K562 (cell line): Measurements from ENCODE around the gene HHATL. TPM values are rescaled to one million over a fixed set of nuclear protein-coding genes. Genes with fewer than 3 reads are reported as not detected.

Experiments
- ATAC-seq: fragments of 200-7000 bp; cut with Tn5 transposase; 3 replicates; pipeline ENCODE4 v1.9.1; 2020; ENCODE audit warnings: moderate library complexity
- BruUV-seq: library from RNA; stranded (reverse); fragments of 400-500 nt; replicated peaks from 2 replicates; lab custom pipeline; 2021; lab: Mats Ljungman, UMichigan
- CTCF ChIA-PET: fragments of 300-600 bp; formaldehyde crosslinking; extraction: SDS; loops from one replicate; lab custom pipeline; 2021; ENCODE audit warnings: low intra/inter-chr PET ratio; lab: Yijun Ruan, JAX
- POLR2A ChIA-PET: fragments of 300-600, 350-650 bp; sonication (Branson Sonifier 250); formaldehyde crosslinking; extraction: SDS; loops from one replicate; lab custom pipeline; 2021; ENCODE audit warnings: antibody characterized with exemption, inconsistent platforms; lab: Yijun Ruan, JAX
- DNase-seq, 4 experiments: peaks; one replicate each; pipeline versions ENCODE4 v3.0.0 to v3.0.0-alpha.2; 2011 to 2018; ENCODE audit warnings: low spot score in 3 of 4, mixed read lengths in 3 of 4; ENCODE audit errors: extremely low read depth in 1 of 4
- FAIRE-seq: peaks from 2 replicates; lab custom pipeline; 2011; peaks lifted over from hg19 to GRCh38; lab: Jason Lieb, UNC
- H2AFZ ChIP-seq: 2 replicates; pipeline ENCODE4 v1.6.0; 2011; ENCODE audit warnings: low read depth, low read length, control low read depth, inconsistent platforms
- H3K27ac ChIP-seq: fragments of 200-600 bp; 3 replicates; pipeline ENCODE4 v1.8.0; 2011; ENCODE audit warnings: low read depth, mild to moderate bottlenecking, control low read depth, inconsistent platforms, low read length, moderate library complexity, mixed read lengths; ENCODE audit errors: extremely low read depth
- H3K27me3 ChIP-seq, 2 experiments: fragments of 300-600 bp in 1 of 2; 2 replicates in 1 of 2; 3 replicates in 1 of 2; pipeline versions ENCODE4 v1.6.0 to v1.8.0; 2011; ENCODE audit warnings: inconsistent platforms in 2 of 2, low read length in 2 of 2, mild to moderate bottlenecking in 1 of 2, mixed read lengths in 1 of 2, moderate library complexity in 1 of 2; ENCODE audit not compliant: control insufficient read depth in 2 of 2, insufficient read depth in 2 of 2
- H3K36me3 ChIP-seq: fragments of 300-600 bp; 3 replicates; pipeline ENCODE4 v1.8.0; 2011; ENCODE audit warnings: mild to moderate bottlenecking, low read length, inconsistent platforms; ENCODE audit not compliant: control insufficient read depth, insufficient read depth
- H3K4me1 ChIP-seq, 2 experiments: fragments of 200-600 bp in 1 of 2; replicated peaks in 1 of 2; 2 replicates in 1 of 2; 3 replicates in 1 of 2; pipeline versions ENCODE4 v1.5.1 to v1.8.0; 2011; ENCODE audit warnings: inconsistent platforms in 2 of 2, low read length in 2 of 2, mild to moderate bottlenecking in 1 of 2, mixed read lengths in 1 of 2, moderate library complexity in 1 of 2; ENCODE audit not compliant: control insufficient read depth in 2 of 2, insufficient read depth in 2 of 2
- H3K4me2 ChIP-seq: 2 replicates; pipeline ENCODE4 v1.6.1; 2011; ENCODE audit warnings: low read length, control low read depth, inconsistent platforms, mixed read lengths; ENCODE audit not compliant: insufficient read depth
- H3K4me3 ChIP-seq: fragments of 200-600 bp; sonication (generic), shearing (Covaris generic); 2 replicates; pipeline ENCODE4 v1.5.1; 2016; ENCODE audit warnings: control low read depth, inconsistent platforms
- H3K79me2 ChIP-seq: fragments of 200-600 bp; 3 replicates; pipeline ENCODE4 v1.8.0; 2011; ENCODE audit warnings: low read length, inconsistent platforms; ENCODE audit not compliant: control insufficient read depth, insufficient read depth
- H3K9ac ChIP-seq, 2 experiments: 2 replicates each; pipeline versions ENCODE4 v1.6.0 to v1.6.1; 2011; ENCODE audit warnings: low read depth in 2 of 2, low read length in 2 of 2, control low read depth in 1 of 2, inconsistent platforms in 1 of 2, mild to moderate bottlenecking in 1 of 2, mixed read lengths in 1 of 2; ENCODE audit not compliant: insufficient read depth in 1 of 2
- H3K9me1 ChIP-seq: one replicate; pipeline ENCODE4 v1.6.0; 2011; ENCODE audit warnings: inconsistent platforms, mild to moderate bottlenecking, low read length, moderate library complexity; ENCODE audit not compliant: control insufficient read depth, insufficient read depth
- H3K9me3 ChIP-seq: replicated peaks from 2 replicates; pipeline ENCODE4 v1.5.1; 2011; ENCODE audit warnings: low read depth, low read length, inconsistent platforms; ENCODE audit not compliant: control insufficient read depth, insufficient read depth
- H4K20me1 ChIP-seq: replicated peaks from 2 replicates; pipeline ENCODE4 v1.6.1; 2011; ENCODE audit warnings: low read length, inconsistent platforms, mixed read lengths; ENCODE audit not compliant: control insufficient read depth, insufficient read depth
- FIP1L1 ChIP-seq: fragments of 200-400 bp; formaldehyde crosslinking; IDR thresholded peaks from 2 replicates; pipeline ENCODE4 v1.6.1; 2018; ENCODE audit warnings: mild to moderate bottlenecking, low read depth, low read length; ENCODE audit not compliant: poor library complexity, severe bottlenecking
- HMG20B ChIP-seq: fragments of 250-450 bp; sonication (Bioruptor Pico); IDR thresholded peaks from 2 replicates; pipeline ENCODE4 v1.5.0; 2021; ENCODE audit warnings: mild to moderate bottlenecking
- MNT ChIP-seq, 2 experiments: fragments of 450-650 bp; conservative IDR thresholded peaks; 2 replicates each; pipeline ENCODE4 v1.6.1; 2017; ENCODE audit warnings: mild to moderate bottlenecking in 2 of 2, moderate library complexity in 2 of 2
- TGIF2 ChIP-seq: sonication (generic); formaldehyde crosslinking; IDR thresholded peaks from 2 replicates; pipeline ENCODE4 v1.8.1; 2022; ENCODE audit warnings: mild to moderate bottlenecking, missing genetic modification reagents, moderate library complexity
- ZNF197 ChIP-seq: fragments of 200-800 bp; sonication (Bioruptor generic); IDR thresholded peaks from 2 replicates; pipeline ENCODE4 v1.6.1; 2016; ENCODE audit warnings: low read depth, missing genetic modification characterization, missing compliant biosample characterization
- ZNF24 ChIP-seq: fragments of 450-650 bp; IDR thresholded peaks from 2 replicates; pipeline ENCODE4 v1.6.1; 2016
- WGBS: fragments of 100-300 bp; shearing (Covaris generic); methylation state at CpG from one replicate; pipeline ENCODE4 v1.1.6; 2016; ENCODE audit warnings: low coverage, mixed read lengths; ENCODE audit not compliant: insufficient coverage; ENCODE audit errors: missing lambda C conversion rate; 5-methylcytosine and 5-hydroxymethylcytosine counted together
- in situ Hi-C: fragments of 300-500 bp; cut with MboI; formaldehyde crosslinking; loops from 4 replicates; pipeline ENCODE4 v1.15.0; 2018; ENCODE audit warnings: inconsistent platforms, mixed read lengths
- intact Hi-C: fragments of 100-400 bp; cut with micrococcal nuclease; formaldehyde crosslinking; loops from 2 replicates; pipeline ENCODE4 v1.14.2; 2022
- polyA plus RNA-seq, 8 experiments: library from polyadenylated mRNA; depleted of rRNA in 4 of 8; stranded (reverse) in 5 of 8; unstranded in 3 of 8; fragments of >200 nt; fragmentation: Nextera tagmentation in 2 of 8; fragmentation: Illumina TruSeq in 1 of 8; extraction: Ambion mirVana in 2 of 8; extraction: Trizol in 1 of 8; gene quantifications; 2 replicates each; pipeline versions ENCODE4 v1.2.1 to v1.2.3, GENCODE V29; 2011 to 2014; ENCODE audit warnings: inconsistent platforms in 1 of 8, missing spikeins in 1 of 8
- total RNA-seq, 7 experiments: library from RNA; depleted of rRNA in 6 of 7; stranded (reverse); fragments of >200 nt in 6 of 7; fragmentation: Illumina TruSeq in 2 of 7; extraction: Trizol in 2 of 7; gene quantifications; 2 replicates each; pipeline versions ENCODE4 v1.2.1 to v1.2.3, GENCODE V29; 2011 to 2021; ENCODE audit warnings: low replicate concordance in 1 of 7
- TF ChIP-seq, protein P1 (sequence below): conservative IDR thresholded peaks from 2 replicates; pipeline ENCODE4 v1.6.1; 2011; ENCODE audit warnings: low read depth, mild to moderate bottlenecking, low read length; ENCODE audit not compliant: control insufficient read depth
- TF ChIP-seq, protein P2 (sequence below): fragments of 250-450 bp; sonication (Bioruptor Pico); IDR thresholded peaks from 2 replicates; pipeline ENCODE4 v1.4.0; 2020; ENCODE audit warnings: borderline replicate concordance

HHATL gene
- total and polyA plus RNA-seq, 9 of the 15 experiments (the other 6 are each of a cell fraction or from before 2014, with no cell fraction given) = not detected

- TF ChIP-seq, protein P1, sequence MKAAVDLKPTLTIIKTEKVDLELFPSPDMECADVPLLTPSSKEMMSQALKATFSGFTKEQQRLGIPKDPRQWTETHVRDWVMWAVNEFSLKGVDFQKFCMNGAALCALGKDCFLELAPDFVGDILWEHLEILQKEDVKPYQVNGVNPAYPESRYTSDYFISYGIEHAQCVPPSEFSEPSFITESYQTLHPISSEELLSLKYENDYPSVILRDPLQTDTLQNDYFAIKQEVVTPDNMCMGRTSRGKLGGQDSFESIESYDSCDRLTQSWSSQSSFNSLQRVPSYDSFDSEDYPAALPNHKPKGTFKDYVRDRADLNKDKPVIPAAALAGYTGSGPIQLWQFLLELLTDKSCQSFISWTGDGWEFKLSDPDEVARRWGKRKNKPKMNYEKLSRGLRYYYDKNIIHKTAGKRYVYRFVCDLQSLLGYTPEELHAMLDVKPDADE = no peak
- TF ChIP-seq FIP1L1 (no peak), HMG20B (CRISPR knock-in tag) (no peak), TGIF2 (CRISPR knock-in tag) (no peak)
- TF ChIP-seq, all 486 proteins: peak for 0
Observed at GRCh38 chr3:42730706-42731420, 28.3 kb upstream of the HHATL start (continued).

DNA sequence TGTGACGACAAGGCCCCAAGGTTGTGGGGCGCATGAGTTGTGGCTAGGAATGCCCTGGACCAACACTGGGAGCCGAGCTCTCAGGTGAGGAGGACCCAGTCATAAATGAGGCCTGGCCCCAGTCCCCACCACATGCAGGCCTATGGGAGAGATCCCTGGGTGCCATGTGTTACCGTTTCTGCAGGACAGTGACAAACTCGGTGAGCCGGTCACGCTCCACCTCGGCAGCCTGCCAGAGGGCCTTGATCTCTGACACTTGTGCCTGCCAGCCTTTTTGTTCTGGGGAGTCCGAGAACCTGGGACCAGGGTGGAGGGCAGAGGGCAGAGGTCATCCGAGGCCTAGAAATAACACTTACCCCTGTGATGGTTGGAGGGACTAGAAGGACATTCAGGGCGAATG, 27.7 kb upstream of the HHATL start:
- Histone ChIP-seq H3K9ac (no peak overlapping the region), H3K36me3 (no peaks in the 10 kb centered on the region)
- in situ Hi-C loops = no loop called here
- POLR2A ChIA-PET = interaction anchor here (0.7 to 1.3 kb wide), 2 partner anchors 12 to 43 kb away, joined by 3 to 5 read pairs; no protein-coding TSS in a partner anchor
- no peak for TF ChIP-seq ZNF197 (CRISPR knock-in tag)
- TF ChIP-seq MNT (conservative IDR thresholded peaks at IDR 0.05) = no peak
- TF ChIP-seq ZNF24 = no peak
- TF ChIP-seq, protein P2, sequence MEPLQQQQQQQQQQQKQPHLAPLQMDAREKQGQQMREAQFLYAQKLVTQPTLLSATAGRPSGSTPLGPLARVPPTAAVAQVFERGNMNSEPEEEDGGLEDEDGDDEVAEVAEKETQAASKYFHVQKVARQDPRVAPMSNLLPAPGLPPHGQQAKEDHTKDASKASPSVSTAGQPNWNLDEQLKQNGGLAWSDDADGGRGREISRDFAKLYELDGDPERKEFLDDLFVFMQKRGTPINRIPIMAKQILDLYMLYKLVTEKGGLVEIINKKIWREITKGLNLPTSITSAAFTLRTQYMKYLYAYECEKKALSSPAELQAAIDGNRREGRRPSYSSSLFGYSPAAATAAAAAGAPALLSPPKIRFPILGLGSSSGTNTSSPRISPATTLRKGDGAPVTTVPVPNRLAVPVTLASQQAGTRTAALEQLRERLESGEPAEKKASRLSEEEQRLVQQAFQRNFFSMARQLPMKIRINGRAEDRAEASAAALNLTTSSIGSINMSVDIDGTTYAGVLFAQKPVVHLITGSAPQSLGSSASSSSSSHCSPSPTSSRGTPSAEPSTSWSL (CRISPR knock-in tag) = no peak
- TF ChIP-seq, all 486 proteins: peak for 0
- Histone ChIP-seq H3K27ac (no peak overlapping the region), H3K9me1 (no peaks in the 10 kb centered on the region), H3K4me2 (no peak overlapping the region), H2AFZ (no peak overlapping the region), H3K9me3 (0 out of 2 replicates have a peak, but pooled peaks cover 2% of the 10 kb centered on the region), H3K27me3 (peaks cover 19 to 25% of the 10 kb centered on the region in 2 experiments; a peak in 4 of 5 replicates), H3K79me2 (no peaks in the 10 kb centered on the region), H4K20me1 (no peaks in the 10 kb centered on the region), H3K4me3 (no peak overlapping the region), H3K4me1 (no peaks in the 10 kb centered on the region)
- intact Hi-C loops = no loop called here
- FAIRE-seq (no peak), DNase-seq (no peak), ATAC-seq (no peak)
- no TSS peak for BruUV-seq
- 3% methylated on average over 11 of the region's 11 CpGs for WGBS
- CTCF ChIA-PET = no interaction called here
